Caco-2 (cell line): ENCODE results near the gene ADARB2. TPM values are rescaled to one million over a fixed set of nuclear protein-coding genes. Genes with fewer than 3 reads are reported as not detected.

Experiments used
- BruUV-seq: library from RNA; stranded (reverse); fragments of 400-500 nt; replicated peaks from 2 replicates; lab custom pipeline; 2021; lab: Mats Ljungman, UMichigan
- CTCF ChIA-PET: fragments of 300-600 bp; sonication (Branson Sonifier 250); formaldehyde crosslinking; loops from one replicate; lab custom pipeline; 2022; ENCODE audit warnings: antibody characterized with exemption; lab: Charles Lee
- POLR2A ChIA-PET: fragments of 300-600 bp; sonication (Branson Sonifier 250); formaldehyde crosslinking; loops from one replicate; lab custom pipeline; 2022; ENCODE audit warnings: antibody characterized with exemption; lab: Charles Lee
- DNase-seq, 2 experiments: peaks; one replicate each; pipeline versions ENCODE4 v3.0.0 to v3.0.0-alpha.2; 2020 to 2022
- H3K27me3 ChIP-seq: replicated peaks from 2 replicates; pipeline ENCODE4 v1.6.0; 2011; ENCODE audit warnings: low read length; ENCODE audit not compliant: control insufficient read depth, insufficient read depth
- H3K36me3 ChIP-seq: 2 replicates; pipeline ENCODE4 v1.5.1; 2011; ENCODE audit warnings: low read length; ENCODE audit not compliant: control insufficient read depth, insufficient read depth
- H3K4me1 ChIP-seq: fragments of 250-450 bp; sonication (Bioruptor Pico); 2 replicates; pipeline ENCODE4 v1.5.1; 2020; ENCODE audit warnings: mild to moderate bottlenecking
- H3K4me3 ChIP-seq: 2 replicates; pipeline ENCODE4 v1.5.1; 2011; ENCODE audit warnings: low read depth, mild to moderate bottlenecking, control low read depth, low read length
- H3K9me3 ChIP-seq: fragments of 250-450 bp; sonication (Bioruptor Pico); 2 replicates; pipeline ENCODE4 v1.5.1; 2020; ENCODE audit warnings: mild to moderate bottlenecking, moderate library complexity
- H3K27ac Mint-ChIP-seq: one replicate; pipeline ENCODE4 v1.8.0; 2022; ENCODE audit warnings: mixed read lengths; ENCODE audit not compliant: unreplicated experiment
- H3K27me3 Mint-ChIP-seq: one replicate; pipeline ENCODE4 v1.8.0; 2022; ENCODE audit warnings: mixed read lengths; ENCODE audit not compliant: insufficient read depth, unreplicated experiment
- H3K36me3 Mint-ChIP-seq: one replicate; pipeline ENCODE4 v1.8.0; 2022; ENCODE audit warnings: mild to moderate bottlenecking, mixed read lengths; ENCODE audit not compliant: insufficient read depth, unreplicated experiment
- H3K4me1 Mint-ChIP-seq: one replicate; pipeline ENCODE4 v1.8.0; 2022; ENCODE audit warnings: low read depth, mixed read lengths; ENCODE audit not compliant: unreplicated experiment
- H3K4me3 Mint-ChIP-seq: one replicate; pipeline ENCODE4 v1.8.0; 2022; ENCODE audit warnings: mild to moderate bottlenecking, moderate library complexity, mixed read lengths; ENCODE audit not compliant: unreplicated experiment
- H3K9me3 Mint-ChIP-seq: one replicate; pipeline ENCODE4 v1.8.0; 2022; ENCODE audit warnings: mixed read lengths; ENCODE audit not compliant: unreplicated experiment
- intact Hi-C: fragments of 100-400 bp; cut with micrococcal nuclease; formaldehyde crosslinking; loops from one replicate; pipeline ENCODE4 v1.10.0; 2022; ENCODE audit not compliant: unreplicated experiment
- total RNA-seq: library from RNA; stranded (reverse); gene quantifications from 2 replicates; pipeline ENCODE4 v1.2.3, GENCODE V29; 2022
- TF ChIP-seq, protein P1 (sequence below), 2 experiments: fragments of 200-600 bp in 1 of 2; IDR thresholded peaks; 1 replicate in 1 of 2; 2 replicates in 1 of 2; pipeline versions ENCODE4 v1.5.1 to v1.8.0; 2011 to 2022; ENCODE audit warnings: antibody characterized with exemption in 1 of 2, control low read depth in 1 of 2, inconsistent platforms in 1 of 2, low read depth in 1 of 2, low read length in 1 of 2, mild to moderate bottlenecking in 1 of 2, moderate library complexity in 1 of 2; ENCODE audit not compliant: insufficient read depth in 1 of 2, severe bottlenecking in 1 of 2, unreplicated experiment in 1 of 2

Gene ADARB2
- total RNA-seq, 1 experiment from 2014 or later, result 0.27 TPM

DNA sequence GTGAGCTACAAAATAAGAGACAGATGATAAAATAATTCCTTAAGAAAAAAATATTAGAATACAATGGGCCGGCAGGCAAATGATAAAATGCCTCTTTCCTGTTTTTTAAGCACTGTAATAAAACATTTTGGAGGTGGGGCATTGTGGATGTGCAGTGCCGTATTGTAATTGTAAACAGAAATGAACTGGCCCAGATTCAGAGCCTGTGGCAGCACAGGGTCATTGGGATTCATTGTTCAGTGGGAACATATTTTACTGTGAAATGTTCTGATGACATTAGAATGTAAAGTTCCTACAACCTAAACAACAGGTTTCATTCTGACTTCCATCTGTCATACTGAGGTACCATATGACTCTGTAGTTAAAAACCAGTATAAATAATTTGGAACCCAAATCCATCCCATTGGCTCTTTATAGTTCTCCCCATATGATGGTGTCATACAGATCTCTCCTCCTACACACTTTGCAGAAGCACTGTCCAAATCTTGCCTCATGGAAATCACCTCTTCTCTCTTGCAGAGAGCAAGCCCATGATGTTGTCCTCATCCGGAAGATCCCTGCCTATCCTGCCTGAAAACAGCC lies 416.5 kb downstream of the ADARB2 start:
- Histone ChIP-seq H3K36me3 (no peaks in the 10 kb centered on the region), H3K9me3 (no peaks in the 10 kb centered on the region), H3K27me3 (no peaks in the 10 kb centered on the region), H3K4me3 (no peak overlapping the region), H3K4me1 (no peaks in the 10 kb centered on the region)
- Mint-ChIP-seq H3K4me1 (peaks cover 10% of the 10 kb centered on the region), H3K27me3 (peaks cover 8% of the 10 kb centered on the region), H3K9me3 (no peaks in the 10 kb centered on the region), H3K4me3 (no peak overlapping the region), H3K36me3 (no peaks in the 10 kb centered on the region), H3K27ac (no peak overlapping the region)
- no peak for DNase-seq
- POLR2A ChIA-PET, result no interaction called here
- no TSS peak for BruUV-seq
- CTCF ChIA-PET, result no interaction called here
- intact Hi-C loops, result no loop called here
- TF ChIP-seq, protein P1, sequence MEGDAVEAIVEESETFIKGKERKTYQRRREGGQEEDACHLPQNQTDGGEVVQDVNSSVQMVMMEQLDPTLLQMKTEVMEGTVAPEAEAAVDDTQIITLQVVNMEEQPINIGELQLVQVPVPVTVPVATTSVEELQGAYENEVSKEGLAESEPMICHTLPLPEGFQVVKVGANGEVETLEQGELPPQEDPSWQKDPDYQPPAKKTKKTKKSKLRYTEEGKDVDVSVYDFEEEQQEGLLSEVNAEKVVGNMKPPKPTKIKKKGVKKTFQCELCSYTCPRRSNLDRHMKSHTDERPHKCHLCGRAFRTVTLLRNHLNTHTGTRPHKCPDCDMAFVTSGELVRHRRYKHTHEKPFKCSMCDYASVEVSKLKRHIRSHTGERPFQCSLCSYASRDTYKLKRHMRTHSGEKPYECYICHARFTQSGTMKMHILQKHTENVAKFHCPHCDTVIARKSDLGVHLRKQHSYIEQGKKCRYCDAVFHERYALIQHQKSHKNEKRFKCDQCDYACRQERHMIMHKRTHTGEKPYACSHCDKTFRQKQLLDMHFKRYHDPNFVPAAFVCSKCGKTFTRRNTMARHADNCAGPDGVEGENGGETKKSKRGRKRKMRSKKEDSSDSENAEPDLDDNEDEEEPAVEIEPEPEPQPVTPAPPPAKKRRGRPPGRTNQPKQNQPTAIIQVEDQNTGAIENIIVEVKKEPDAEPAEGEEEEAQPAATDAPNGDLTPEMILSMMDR (IDR thresholded peaks at IDR 0.05; ENCODE audit: insufficient read depth in 1 of 2, low read depth in 1 of 2, low read length in 1 of 2, severe bottlenecking in 1 of 2, unreplicated experiment in 1 of 2), result no peak

DNA sequence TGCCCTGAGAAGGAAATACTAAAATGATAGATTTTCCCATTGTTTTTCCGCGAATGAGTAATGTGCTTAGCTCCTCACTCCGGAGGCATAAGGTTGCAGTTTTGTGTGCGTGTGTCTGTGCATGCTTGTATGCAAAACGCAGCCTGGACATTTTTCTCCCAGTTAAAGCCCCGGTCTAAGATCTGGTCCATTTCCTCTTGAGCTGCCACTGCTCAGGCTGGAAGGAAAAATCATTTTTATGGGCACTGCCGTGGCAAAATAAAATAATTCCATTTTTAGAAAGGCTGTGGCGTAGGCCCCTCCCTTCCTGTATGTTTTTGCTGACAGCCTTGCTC lies 420.5 kb downstream of the ADARB2 start:
- Histone ChIP-seq H3K4me3 (no peak overlapping the region), H3K27me3 (no peaks in the 10 kb centered on the region), H3K36me3 (no peaks in the 10 kb centered on the region), H3K9me3 (no peaks in the 10 kb centered on the region), H3K4me1 (no peaks in the 10 kb centered on the region)
- no TSS peak for BruUV-seq
- Mint-ChIP-seq H3K27me3 (peaks cover 9% of the 10 kb centered on the region), H3K4me3 (no peak overlapping the region), H3K4me1 (no peaks in the 10 kb centered on the region), H3K9me3 (no peaks in the 10 kb centered on the region), H3K36me3 (no peaks in the 10 kb centered on the region), H3K27ac (no peak overlapping the region)
- ChIA-PET POLR2A (no interaction called here), CTCF (no interaction called here)
- TF ChIP-seq, protein P1 (IDR thresholded peaks at IDR 0.05; ENCODE audit: insufficient read depth in 1 of 2, low read depth in 1 of 2, low read length in 1 of 2, severe bottlenecking in 1 of 2, unreplicated experiment in 1 of 2), result no peak
- DNase-seq, result no peak
- intact Hi-C loops, result no loop called here

DNA sequence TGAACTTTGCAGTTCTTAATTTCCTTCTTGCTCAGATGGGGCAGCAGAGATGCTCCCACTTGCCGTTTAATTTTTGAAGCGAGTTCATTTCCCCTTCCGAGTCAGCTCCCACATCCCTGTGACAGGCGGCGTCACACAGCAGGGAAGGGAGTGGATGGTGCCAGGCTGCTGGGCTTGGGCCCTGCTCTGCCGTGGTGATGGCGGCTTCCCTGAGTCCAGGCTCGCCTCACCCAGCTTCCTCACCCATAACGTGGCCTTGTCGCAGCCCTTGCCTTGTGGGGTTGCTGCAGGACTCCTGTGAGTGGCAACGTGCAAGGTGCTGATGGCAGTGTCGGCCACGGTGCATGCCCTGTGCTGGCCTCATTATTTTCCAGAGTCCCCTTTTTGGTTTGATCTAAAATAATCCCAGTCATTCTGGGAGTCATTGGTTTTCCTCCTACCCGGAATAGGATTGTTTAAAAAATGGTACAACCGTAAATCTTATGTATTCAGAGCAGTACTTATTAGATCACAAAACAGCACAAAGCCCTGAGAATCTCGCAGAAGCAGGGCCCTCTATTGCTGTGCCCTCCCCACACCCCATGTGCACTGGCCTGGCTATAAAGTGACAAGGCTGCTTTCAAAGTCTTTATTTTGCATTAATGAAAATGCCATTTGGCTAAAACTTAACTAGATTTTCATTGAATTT lies 421.1 kb downstream of the ADARB2 start:
- no peak overlapping the region for H3K4me3 Mint-ChIP-seq
- no peaks in the 10 kb centered on the region for H3K4me1 Mint-ChIP-seq
- no peaks in the 10 kb centered on the region for H3K27me3 ChIP-seq

More for the DNA sequence above, 421.1 kb downstream of the ADARB2 start:
- intact Hi-C loops, result no loop called here
- no TSS peak for BruUV-seq
- Histone ChIP-seq H3K36me3 (no peaks in the 10 kb centered on the region), H3K4me1 (no peaks in the 10 kb centered on the region), H3K4me3 (no peak overlapping the region), H3K9me3 (no peaks in the 10 kb centered on the region)
- H3K27ac Mint-ChIP-seq, result no peak overlapping the region
- CTCF ChIA-PET, result no interaction called here
- no peaks in the 10 kb centered on the region for H3K9me3 Mint-ChIP-seq
- H3K27me3 Mint-ChIP-seq, result peaks cover 7% of the 10 kb centered on the region
- no peak for DNase-seq
- TF ChIP-seq, protein P1 (IDR thresholded peaks at IDR 0.05; ENCODE audit: insufficient read depth in 1 of 2, low read depth in 1 of 2, low read length in 1 of 2, severe bottlenecking in 1 of 2, unreplicated experiment in 1 of 2), result no peak
- H3K36me3 Mint-ChIP-seq, result no peaks in the 10 kb centered on the region
- POLR2A ChIA-PET, result no interaction called here
